ENCODE data around the gene ADGRV1.

DNA sequence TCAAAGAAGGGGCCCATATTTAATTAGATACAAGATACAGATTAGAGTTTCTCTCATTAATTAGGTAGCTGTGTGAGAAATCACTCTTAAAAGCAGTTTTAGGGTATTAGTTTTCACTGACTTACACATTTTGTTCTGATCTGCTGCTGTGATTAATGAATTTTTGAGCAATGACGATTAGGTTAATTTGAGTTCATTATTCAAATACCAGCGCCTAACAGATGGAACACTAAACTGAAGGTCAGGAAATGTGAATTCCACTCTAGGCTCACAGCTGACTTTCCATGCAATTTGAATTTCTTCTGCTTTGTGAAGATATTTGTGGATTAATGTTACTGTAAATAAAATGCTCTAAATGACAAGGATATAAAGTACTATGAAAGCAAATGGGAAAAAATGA lies 380.6 kb downstream of the ADGRV1 start:
- no peak for TF ChIP-seq YY1 (IDR thresholded peaks at IDR 0.05; ENCODE audit: insufficient read depth, insufficient read length)
- no peak for TF ChIP-seq ZNF274 (IDR thresholded peaks at IDR 0.05; ENCODE audit: low read depth, low read length)
